CD4-positive, alpha-beta T cell treated with Interferon alpha-2 for 1 hour (primary cell): ENCODE data around the gene TBL2.
"Not testable (repeated sequence)": the region's sequence is repeated elsewhere in the genome, so short reads cannot be mapped to it uniquely, and the experiment has no call there.

Experiments
- DNase-seq, 2 donors: peaks; one replicate each; pipeline ENCODE4 v3.0.0-alpha.2; 2020 to 2022

The TBL2 gene

GRCh38 chr7:73606801-73607691, 28.7 kb upstream of the TBL2 start:
- peak; percentile 48 to 68 for DNase-seq

GRCh38 chr7:73605601-73606220, 27.3 kb upstream of the TBL2 start:
- DNase-seq, result no peak

DNA sequence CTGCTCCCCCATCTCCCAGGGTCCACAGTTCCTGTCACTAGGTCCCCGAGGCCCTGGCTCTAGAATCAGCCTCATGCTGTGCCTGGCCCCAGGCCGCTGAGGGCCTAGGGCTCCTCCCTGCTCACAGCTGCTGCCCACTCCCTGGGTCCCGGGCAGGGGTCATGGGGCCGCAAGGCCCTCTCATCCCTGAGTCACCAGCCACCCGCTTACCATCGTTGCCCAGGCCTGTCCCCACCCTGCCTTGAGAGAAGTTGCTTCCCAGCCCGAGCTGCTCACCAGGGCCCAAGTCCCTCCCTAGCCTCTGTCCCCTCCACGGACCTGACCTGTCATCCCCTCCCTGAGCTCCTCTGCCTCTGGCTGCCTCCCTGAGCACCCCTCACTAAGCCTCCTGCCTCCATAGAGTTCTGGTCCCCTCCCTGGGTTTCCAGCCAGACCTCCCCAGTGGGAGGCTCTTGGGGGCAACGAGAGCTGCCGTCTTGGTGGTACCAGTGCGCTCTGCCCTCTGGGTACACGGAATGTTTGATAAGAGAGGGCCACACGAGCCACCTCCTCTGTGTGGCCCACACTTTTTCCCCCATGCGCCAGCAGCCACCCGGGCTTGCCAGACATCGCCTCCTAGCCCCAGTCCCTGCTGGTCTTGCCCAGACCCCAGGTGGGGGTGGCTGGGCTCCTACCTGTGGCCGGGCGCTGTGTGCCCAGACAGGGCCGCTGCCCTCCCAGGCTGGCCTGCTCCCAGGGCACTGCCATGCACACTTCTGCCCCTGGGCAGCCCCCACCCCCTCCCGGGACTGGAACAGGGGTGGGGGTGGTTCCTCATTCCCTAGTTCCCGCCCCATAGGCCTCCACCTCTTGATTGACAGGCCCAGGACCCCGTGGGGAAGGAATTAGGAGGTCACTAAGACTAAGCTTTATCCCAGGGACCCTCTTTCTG, 24.6 kb upstream of the TBL2 start:
- DNase-seq, result no peak

DNA sequence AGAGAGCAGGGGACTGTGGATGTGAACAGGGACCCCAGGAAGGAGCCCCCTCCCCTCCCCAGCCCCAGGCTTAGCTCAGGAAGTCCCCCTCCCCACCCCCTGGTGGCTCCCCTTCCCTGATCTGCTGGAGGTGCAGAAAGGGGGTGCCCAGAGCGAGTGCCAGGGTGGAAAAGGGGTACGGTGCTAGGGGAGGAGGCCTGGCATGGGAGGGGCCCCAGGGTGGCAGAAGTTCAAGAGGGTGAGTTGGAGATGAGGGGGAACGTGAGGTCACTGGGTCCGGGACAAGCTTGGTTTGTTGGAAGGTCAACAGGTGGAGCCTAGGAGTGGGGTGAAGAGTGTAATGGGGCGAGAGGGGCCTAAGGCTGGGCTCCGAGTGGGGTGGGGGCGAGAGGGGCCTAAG, 21.5 kb upstream of the TBL2 start:
- DNase-seq, result no peak

- DNase-seq, result no peak
These were observed 20.9 kb upstream of the TBL2 start for GRCh38 chr7:73599151-73599882.

- no peak for DNase-seq
These were observed 19.8 kb upstream of the TBL2 start for GRCh38 chr7:73597978-73598782.

GRCh38 chr7:73596191-73597065, 18.0 kb upstream of the TBL2 start:
- no peak for DNase-seq

GRCh38 chr7:73595358-73595757, 17.0 kb upstream of the TBL2 start:
- DNase-seq, result no peak

GRCh38 chr7:73593207-73594045, 15.0 kb upstream of the TBL2 start:
- no peak for DNase-seq

GRCh38 chr7:73586911-73587310, 8.5 kb upstream of the TBL2 start:
- DNase-seq, result no peak

DNA sequence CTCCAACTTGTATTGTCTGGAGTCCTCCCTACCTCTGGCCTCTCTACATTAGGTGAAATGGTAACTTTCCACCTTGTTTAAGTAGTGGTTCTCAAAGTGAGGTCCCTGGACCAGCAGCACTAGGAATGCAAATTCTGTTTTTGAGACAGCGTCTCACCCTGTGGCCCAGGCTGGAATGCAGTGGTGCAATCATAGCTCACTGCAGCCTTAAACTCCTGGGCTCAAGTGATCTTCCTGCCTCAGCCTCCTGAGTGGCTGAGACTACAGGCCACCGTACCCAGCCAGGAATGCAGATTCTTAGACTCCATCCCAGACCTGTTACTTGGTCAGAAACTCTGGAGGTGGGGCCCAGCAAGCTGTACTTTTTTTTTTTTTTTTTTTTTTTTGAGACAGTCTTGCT, 6.8 kb upstream of the TBL2 start:
- DNase-seq, result no peak

GRCh38 chr7:73582664-73583202, 4.4 kb upstream of the TBL2 start:
- no peak for DNase-seq

GRCh38 chr7:73581006-73581405, 2.6 kb upstream of the TBL2 start:
- not testable (repeated sequence) for DNase-seq

DNA sequence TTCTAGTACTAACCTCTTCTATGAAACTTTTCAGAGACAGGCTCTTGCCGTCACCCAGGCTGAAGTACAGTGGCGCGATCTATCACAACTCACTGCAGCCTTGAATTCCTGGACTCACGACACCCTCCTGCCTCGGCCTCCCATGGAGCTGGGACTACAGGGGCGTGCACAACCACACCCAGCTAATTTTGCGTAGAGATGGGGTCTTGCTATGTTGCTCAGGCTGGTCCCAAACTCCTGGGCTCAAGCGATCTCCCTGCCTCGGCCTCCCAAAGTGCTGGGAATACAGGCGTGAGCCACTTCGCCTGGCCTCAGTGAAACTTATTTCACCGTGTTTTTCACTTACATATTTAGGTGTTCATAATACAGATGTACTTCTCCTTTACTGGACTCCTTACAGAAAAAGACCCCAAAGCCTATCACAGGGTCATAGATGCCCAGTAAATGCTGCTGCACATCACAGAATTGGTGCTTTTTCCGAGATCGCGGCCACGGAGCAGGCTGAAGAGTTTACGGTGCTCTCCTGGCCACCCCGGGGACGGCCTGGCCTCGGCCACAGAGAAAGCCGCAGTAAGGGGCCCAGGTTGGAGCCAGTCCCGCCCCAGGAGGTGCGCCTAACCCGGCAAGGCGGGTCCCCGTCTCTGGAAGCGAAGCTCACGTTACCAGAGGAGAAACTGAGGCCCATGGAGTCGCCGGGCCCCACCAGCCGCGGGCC, 595 bp downstream of the TBL2 start:
- no peak for DNase-seq

DNA sequence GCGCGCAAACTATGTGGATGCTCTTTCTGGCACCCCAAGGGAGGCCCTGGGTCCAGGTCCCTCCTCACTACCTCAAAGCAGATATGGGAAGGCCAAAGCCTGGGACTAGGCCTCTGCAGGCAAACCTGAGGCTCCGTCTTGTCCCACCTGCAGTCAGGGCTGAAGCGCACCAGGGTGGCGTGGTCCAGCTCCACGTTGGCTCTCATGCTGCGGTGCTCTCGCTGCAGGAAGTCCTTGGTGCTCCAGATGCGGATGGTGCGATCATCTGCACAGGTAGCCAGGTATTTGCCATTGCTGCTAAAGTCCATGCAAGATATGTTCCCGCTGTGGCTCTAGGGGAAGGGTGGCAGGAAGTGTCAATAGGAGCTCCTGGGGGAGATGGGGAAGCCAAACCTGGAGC, 4.6 kb downstream of the TBL2 start:
- DNase-seq, result no peak

DNA sequence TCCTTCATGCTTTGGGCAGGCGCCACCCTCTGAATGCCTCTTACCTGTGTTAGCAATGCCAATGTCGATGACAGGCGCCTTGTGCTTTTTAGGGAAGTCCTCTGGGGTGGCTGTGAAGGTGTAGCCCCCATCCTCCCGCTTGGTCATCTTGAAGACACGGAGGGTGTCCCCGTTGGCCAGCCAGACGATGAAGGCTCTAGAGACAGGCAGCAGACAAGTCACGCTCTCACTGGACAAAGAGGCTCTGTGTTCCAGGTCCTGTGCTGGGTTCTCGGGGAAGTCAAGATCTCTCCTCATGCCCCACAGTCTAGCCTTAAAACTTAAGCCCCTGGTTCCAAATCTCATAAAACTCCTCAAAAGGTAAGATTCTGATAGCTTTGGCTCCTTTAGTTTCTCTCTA, 5.1 kb downstream of the TBL2 start:
- DNase-seq, result no peak

GRCh38 chr7:73572767-73573186, 5.6 kb downstream of the TBL2 start:
- no peak for DNase-seq

- DNase-seq, result no peak
These were observed 7.4 kb downstream of the TBL2 start for GRCh38 chr7:73570977-73571376.

- no peak for DNase-seq
These were observed 7.9 kb downstream of the TBL2 start for GRCh38 chr7:73570521-73570920.
